Measurements from ENCODE around the gene CD40.

GRCh38 chr20:46137816-46138215 lies 19.7 kb downstream of the CD40 start:
- TF ChIP-seq POLR2A (IDR thresholded peaks at IDR 0.05) (no peak), CTCF (IDR thresholded peaks at IDR 0.05 in 4 of 5, conservative IDR thresholded peaks at IDR 0.05 in 1 of 5) (no peak)

All from gastrocnemius medialis (tissue), 4 donors.